HG03342 (cell line): ENCODE data around the gene OR2T27.
A peak's percentile ranks its signal among the peaks of the same experiment; 100 is the strongest.
"Not testable (repeated sequence)": the region's sequence is repeated elsewhere in the genome, so short reads cannot be mapped to it uniquely, and the experiment has no call there.

ENCODE experiments used
- ATAC-seq: cut with Tn5 transposase; IDR thresholded peaks from one replicate; pipeline ENCODE4 v1.9.1; 2021; ENCODE audit warnings: mild to moderate bottlenecking, moderate library complexity; ENCODE audit not compliant: unreplicated experiment

OR2T27 gene

GRCh38 chr1:248641583-248641982 lies 13.7 kb downstream of the OR2T27 start:
- not testable (repeated sequence) for ATAC-seq

DNA sequence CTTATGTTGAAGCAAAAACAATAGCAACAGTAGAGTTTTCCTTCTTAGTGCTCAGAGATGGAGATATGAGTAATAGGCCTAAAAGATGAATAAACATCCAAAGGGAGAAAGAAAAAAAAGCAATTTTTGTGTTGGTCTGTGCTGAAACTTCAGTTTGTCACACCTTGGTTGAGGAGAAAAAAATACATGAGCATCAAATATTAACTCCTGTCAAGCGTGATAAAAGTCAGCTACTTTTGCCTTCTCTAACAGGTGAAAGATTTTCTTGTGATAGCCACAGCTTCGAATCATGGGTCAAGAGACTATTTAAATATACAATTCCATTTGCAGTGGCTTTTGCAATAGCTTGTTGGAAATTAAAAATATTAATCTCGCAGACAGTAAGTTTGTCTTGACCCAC lies 14.4 kb downstream of the OR2T27 start:
- ATAC-seq = peak; percentile 32

GRCh38 chr1:248639652-248640051 lies 15.7 kb downstream of the OR2T27 start:
- ATAC-seq = peak; percentile 31

DNA sequence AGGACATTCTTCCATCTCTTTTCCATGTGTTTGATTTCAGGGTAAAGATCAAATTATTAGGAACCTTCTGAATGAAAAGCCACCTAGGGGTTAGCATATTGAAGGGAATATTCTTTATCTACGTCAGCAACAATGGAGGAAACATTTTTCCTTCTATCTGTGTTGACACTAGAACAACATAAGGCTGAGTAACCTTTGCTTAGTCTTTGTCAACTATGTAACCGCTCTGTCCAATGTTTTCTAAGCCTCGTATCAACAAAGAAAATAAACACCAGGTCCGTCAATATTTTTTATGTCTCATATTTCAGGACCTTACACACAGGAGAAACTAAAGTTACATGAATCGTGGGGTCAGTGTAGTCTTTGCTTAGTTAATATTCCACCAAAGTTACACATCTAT lies 18.7 kb downstream of the OR2T27 start:
- not testable (repeated sequence) for ATAC-seq

DNA sequence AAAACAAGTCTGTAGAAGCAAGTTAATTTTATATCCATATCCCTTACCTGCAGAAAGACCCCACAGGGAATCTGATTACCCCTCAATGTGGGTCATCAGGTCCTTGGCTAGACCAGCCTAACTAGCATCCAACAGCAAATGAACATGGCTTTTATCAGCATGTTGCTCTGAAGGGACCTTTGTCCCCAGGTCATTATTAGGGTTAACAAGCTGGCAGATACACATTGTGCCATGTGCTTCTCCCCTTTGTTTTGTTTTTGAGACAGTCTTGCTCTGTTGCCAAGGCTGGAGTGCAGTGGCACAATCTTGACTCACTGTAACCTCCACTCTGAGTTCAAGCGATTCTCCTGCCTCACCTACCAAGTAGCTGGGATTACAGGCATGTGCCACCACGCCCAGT lies 20.3 kb downstream of the OR2T27 start, which contains the start of gene OR2T11:
Gene OR2T11, minus strand, starts transcription at position 101 of the 400 bp plus-strand sequence. CDS start 7,963 bp downstream, outside the sequence.
- not testable (repeated sequence) for ATAC-seq

DNA sequence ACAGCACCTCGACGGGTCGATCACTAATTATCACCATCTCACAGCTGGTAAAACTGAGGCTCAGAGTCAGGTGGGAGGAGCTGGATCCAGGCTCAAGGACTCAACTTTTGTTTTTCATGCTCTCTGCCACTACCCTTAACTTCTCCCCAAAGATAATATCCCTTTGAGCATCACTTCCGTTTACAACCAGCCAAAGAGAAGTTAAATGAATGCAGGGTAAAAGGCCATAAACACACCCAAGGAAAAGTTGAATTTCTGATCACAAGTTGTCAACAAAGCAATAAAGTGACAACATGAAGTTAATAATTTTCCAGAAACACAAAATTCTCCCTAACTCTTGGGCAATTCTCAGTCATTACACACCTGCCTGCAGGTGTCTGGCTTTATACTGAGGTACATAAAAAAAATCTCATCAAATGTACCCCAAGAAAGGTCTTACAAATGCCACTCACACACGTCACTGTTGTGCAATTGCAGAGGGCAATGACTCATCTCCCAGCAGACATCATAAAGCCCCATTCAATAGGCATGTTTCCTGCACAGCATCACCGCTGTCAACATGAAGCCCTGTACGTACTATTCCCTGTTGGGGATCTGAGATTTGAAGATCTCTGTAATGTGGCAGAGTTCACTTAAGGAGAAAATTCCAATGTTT lies 23.8 kb downstream of the OR2T27 start:
- ATAC-seq = no peak

GRCh38 chr1:248630551-248630950 lies 24.8 kb downstream of the OR2T27 start:
- ATAC-seq = no peak

DNA sequence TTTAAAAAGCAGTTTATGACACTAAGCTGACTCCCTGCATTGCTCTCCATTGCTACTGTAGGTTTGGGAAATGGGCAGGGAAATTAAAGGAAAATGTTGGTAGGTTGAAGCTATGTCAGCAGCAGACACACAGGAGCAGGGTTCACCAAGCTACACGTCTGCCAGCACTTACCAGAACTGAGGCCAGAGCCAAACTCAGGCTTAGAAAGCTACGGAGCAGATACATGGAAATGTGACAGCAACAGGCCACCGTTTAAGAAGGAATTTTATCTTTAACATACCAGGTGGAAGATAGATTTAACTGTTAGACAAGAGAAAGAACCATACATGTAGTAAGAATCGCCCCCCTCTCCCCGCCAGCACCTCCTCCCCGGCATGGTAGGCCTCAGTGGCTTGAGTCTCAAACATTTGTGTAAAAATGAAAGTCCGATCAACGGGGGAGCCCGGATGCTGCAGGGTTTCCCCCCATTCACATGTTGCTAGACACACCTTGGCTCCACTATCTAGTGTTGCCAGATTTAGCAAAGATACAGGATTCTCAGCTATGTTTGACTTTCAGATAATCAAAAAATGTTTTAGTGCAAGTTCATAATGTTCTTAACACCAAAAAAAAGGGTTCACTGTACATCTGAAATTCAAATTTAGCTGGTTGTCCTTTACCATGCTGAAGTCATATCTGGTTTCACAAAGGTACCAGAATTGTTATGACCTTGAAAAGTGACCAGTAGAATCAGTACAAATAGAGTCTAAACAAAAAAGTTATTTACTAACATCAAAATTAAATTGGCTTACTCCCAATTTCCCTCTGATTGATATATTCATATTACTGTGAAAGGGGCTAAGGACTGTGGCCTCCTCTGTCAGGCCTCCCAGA lies 27.1 kb downstream of the OR2T27 start:
- peak; percentile 93 for ATAC-seq

DNA sequence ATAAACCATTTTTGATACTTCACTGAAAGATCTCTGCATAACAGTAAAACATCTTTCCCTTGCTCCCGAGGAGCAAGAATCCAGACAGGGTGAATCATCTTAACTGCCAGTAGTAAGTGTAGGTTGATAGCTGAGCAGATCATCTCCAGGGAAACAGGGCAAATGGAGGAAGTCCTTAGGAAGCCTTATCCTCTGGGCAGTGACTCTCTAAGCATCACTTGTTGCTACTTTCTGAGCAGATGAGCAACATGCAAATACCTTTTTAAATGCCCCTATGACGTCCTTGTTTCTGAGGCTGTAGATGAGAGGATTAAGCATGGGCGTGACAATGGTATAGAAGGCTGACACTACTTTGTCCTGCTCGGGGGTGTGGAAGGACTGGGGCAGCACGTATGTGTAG lies 29.4 kb downstream of the OR2T27 start:
- ATAC-seq = no peak

GRCh38 chr1:248625166-248625565 lies 30.2 kb downstream of the OR2T27 start:
- no peak for ATAC-seq

- peak; percentile 95 for ATAC-seq
Observed at GRCh38 chr1:248622570-248623001, 32.7 kb downstream of the OR2T27 start.

- no peak for ATAC-seq
Observed at GRCh38 chr1:248621770-248622169, 33.6 kb downstream of the OR2T27 start.

GRCh38 chr1:248618878-248619277 lies 36.5 kb downstream of the OR2T27 start:
- no peak for ATAC-seq

- ATAC-seq = no peak
Observed at GRCh38 chr1:248618119-248618518, 37.2 kb downstream of the OR2T27 start.

- ATAC-seq = no peak
Observed at GRCh38 chr1:248613742-248614141, 41.6 kb downstream of the OR2T27 start.

GRCh38 chr1:248611883-248612414 lies 43.4 kb downstream of the OR2T27 start:
- no peak for ATAC-seq

GRCh38 chr1:248610301-248610700 lies 45.0 kb downstream of the OR2T27 start:
- no peak for ATAC-seq
